Astrocyte of the spinal cord (primary cell): ENCODE measurements around the gene CDCA5.

Experiments used
- DNase-seq: peaks from one replicate; pipeline ENCODE4 v3.0.0; 2011; ENCODE audit warnings: low read depth, low spot score
- H3K4me3 ChIP-seq: 2 replicates; pipeline ENCODE4 v1.5.1; 2011; ENCODE audit warnings: low read depth, mild to moderate bottlenecking, low read length, moderate library complexity
- in situ Hi-C: cut with HindIII; loops from 2 replicates; pipeline ENCODE4 v1.10.0; 2017; ENCODE audit warnings: low sequenced_read_pairs
- TF ChIP-seq, protein P1 (sequence below): IDR thresholded peaks from 2 replicates; pipeline ENCODE4 v1.5.1; 2012; ENCODE audit warnings: low read depth, mild to moderate bottlenecking, low read length, inconsistent platforms

Gene CDCA5

DNA sequence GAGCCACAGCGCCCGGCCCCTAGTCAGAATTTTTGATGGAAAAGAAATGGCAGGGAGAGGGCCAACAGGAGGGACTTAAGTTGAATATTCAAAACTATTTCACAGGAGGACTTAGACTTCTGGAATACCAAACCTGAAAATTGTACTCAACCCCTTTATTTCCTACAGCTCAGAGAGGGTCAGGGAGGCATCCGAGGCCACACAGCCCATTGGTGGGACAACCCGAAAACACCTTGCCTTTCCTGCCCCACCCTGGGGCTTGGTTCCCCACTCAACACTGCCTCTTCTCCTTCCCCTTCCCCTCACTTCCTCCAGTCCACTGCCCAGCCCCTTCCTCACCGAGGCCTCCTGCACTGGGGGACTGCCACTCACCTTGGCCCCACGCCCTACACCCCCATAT lies 26.8 kb downstream of the CDCA5 start:
- no peak for DNase-seq
- in situ Hi-C loops: no loop called here
- TF ChIP-seq, protein P1, sequence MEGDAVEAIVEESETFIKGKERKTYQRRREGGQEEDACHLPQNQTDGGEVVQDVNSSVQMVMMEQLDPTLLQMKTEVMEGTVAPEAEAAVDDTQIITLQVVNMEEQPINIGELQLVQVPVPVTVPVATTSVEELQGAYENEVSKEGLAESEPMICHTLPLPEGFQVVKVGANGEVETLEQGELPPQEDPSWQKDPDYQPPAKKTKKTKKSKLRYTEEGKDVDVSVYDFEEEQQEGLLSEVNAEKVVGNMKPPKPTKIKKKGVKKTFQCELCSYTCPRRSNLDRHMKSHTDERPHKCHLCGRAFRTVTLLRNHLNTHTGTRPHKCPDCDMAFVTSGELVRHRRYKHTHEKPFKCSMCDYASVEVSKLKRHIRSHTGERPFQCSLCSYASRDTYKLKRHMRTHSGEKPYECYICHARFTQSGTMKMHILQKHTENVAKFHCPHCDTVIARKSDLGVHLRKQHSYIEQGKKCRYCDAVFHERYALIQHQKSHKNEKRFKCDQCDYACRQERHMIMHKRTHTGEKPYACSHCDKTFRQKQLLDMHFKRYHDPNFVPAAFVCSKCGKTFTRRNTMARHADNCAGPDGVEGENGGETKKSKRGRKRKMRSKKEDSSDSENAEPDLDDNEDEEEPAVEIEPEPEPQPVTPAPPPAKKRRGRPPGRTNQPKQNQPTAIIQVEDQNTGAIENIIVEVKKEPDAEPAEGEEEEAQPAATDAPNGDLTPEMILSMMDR: no peak
- no peak overlapping the region for H3K4me3 ChIP-seq

DNA sequence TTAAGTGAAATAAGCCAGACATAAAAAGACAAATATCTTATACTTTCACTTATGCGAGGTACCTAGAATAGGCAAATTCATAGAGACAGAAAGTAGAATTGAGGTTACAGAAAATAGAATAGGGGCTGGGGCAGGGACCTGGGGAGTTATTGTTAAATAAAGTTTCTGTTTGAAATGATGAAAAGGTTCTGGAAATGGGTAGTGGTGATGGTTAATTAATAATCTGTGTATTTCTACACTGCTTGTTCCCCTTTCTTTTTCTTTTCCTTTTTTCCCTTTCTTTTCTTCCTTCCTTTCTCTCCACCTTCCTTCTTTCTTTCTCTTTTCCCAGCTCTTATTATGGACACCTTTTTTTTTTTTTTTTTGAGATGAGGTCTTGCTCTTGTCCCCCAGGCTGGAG lies 28.3 kb downstream of the CDCA5 start:
- no peak overlapping the region for H3K4me3 ChIP-seq
- DNase-seq: no peak
- TF ChIP-seq, protein P1: no peak
- in situ Hi-C loops: no loop called here

DNA sequence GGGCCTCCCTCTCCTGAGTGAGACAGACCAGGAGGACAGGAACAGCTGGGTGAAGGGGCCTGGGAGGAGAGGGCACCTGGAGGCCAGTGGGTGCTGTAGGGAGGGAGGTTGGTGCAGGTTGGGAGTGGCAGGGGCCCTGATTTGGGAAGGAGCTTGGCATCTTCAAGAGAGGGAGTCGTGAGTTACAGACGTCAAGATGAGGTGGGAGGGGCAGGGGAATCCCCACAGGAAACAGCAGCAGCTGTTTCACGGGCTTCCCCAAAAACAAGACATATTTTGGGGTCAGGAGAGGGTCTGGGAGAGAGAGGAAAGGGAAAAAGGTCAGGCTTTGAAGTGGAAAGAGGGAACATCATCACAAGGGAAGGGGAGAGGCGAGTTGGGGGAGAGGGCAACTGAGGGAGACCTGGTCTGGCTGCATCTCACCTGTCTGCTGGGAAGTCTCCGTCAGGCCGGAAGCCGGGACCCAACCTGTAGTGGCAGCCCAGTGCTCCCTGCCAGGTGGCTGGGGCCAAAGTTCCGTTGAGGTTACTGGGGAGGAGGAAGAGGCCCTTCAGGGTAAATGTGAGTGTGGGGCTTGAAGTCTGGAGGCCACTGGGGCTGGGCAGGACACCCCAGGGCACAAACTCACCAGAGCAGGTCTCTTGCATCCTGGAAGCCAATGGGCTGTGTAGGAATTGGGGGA lies 29.9 kb downstream of the CDCA5 start:
- H3K4me3 ChIP-seq: no peak overlapping the region
- TF ChIP-seq, protein P1: no peak
- no peak for DNase-seq
- in situ Hi-C loops: no loop called here

DNA sequence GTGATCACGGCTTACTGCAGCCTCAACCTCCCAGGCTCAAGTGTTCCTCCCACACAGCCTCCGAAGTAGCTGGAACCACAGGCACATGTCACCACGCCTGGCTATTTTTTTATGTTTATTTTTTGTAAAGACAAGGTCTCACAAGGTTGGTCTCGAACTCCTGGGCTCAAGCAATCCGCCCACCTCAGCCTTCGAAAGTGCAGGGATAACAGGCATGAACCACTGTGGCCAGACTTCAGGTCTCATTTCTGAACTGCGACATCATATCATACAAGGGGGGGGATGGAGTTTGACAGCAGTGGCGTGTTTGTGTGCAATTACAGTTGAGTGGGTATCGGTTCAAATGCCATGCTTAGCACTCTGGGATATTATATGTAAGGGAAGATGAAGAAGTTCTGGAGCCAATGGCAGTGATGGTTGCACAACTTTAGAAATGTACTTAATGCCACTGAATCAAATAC lies 32.4 kb downstream of the CDCA5 start:
- TF ChIP-seq, protein P1: no peak
- DNase-seq: no peak

DNA sequence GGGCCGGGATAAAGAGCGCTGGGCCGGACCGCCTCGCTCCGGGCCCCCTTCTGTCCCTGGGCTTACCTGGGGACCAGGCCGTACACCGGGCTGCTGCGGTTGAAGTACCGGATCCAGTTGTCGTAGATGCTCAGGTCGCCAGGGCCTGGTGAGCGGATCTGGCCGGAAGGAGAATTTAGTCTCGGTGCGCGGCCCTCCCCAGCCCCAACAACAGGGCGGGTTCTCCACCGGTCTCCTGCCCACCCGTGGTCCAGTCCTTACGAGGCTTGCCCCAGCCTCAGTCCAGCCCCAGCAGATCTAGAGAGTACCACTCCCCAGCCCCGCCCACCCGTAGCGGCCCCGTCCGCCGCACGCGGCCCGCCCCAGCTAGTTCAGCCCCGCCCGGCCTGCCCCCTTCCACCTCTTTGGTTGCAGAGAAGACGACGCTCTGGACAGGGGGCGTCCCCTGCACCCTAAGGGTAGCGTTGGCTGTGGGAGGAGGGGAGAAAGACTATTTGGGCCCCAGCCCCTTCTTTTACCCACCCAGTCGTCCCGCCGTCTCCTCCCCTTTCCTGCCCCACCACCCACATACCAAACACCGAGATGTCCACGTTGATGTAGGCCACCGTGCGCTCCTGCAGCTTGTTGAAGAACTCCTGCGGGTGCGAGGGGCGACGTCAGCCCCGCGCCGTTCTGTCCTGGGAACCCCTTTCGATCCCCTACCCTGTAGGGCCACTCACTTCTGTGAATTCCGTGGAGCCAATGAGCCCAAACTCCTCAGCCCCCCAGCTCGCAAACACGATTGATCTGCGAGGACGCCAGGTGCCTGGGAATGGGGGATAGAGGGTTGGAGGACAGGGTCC lies 36.0 kb downstream of the CDCA5 start:
- DNase-seq: no peak
- in situ Hi-C loops: no loop called here
- TF ChIP-seq, protein P1: no peak
- H3K4me3 ChIP-seq: peak overlapping the region; percentile 37

More for the DNA sequence above, 32.4 kb downstream of the CDCA5 start:
- no peak overlapping the region for H3K4me3 ChIP-seq
- in situ Hi-C loops: no loop called here

DNA sequence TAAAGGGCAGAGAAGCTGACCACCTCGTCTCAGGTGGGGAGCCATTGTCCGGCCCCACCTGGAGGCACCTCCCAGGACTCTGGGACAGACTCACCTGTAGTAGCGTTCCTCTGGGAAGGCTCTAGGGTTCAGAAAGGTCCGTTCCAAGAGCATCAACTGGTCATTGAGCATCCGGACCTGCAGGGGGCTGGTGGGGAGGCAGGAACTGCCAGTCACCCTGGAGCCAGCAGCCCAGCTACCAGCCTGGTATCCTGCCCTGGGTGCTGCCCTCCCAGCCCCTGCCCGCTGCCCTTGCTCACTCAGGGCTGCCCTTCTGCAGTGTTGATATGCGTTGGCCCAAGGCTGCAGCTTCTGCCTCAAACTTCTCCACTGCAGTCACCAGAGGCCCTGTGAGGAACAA lies 38.1 kb downstream of the CDCA5 start:
- in situ Hi-C loops: no loop called here
- no peak for DNase-seq
- TF ChIP-seq, protein P1: no peak

More for the DNA sequence above, 38.1 kb downstream of the CDCA5 start:
- H3K4me3 ChIP-seq: no peak overlapping the region
